NCI-H524 treated with DMSO at 0.1 percent for 48 hours (cell line): Measurements from ENCODE around the gene SUPT20H.
"Not testable (repeated sequence)": the region's sequence is repeated elsewhere in the genome, so short reads cannot be mapped to it uniquely, and the experiment has no call there.

ENCODE experiments used
- DNase-seq: peaks from one replicate; lab custom pipeline; 2025; lab: John Stamatoyannopoulos, UW

SUPT20H gene

DNA sequence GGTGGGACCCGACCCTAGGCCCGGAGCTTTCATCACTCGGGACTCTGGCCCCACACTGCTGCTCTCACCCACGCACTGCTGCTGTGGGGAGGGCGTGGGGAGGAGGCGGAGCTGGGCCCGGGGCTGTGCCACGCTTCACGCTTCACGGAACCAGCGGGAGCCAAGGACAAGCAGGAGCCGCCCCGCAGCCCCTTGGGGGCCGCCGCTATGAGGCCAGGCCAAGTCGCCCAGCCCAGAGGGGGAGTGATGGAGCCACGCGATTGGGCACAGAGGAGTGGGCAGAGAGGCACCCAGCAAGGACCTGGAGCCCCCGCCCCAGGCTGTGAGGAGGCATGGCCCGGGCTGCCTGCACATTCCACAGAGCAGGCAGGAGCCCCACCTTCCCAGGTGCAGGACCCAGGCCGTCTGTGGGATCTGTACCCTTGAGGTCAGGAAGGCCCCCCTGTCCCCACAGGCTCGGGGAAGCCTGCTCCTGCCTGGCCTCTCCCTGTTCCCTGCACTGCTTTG lies 10.2 kb upstream of the SUPT20H start:
- DNase-seq: no peak

DNA sequence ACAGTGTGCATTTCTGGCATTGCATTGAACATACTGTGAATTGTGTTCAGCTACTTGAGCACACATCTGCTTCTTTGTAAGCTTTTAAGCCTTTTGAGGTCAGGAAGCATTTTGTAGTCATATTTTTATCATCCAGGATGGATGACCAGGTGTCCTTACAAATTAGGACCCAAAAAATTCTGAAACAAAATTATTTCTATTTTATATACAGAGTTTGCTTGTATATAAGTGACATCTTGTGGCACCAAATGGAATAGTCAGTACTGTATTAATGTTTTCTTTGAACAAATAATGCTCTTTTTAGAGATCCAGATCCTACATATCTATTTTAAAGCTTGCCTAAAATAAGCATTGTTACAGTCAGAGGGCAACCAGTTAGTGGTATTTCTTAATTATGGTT lies 9.5 kb upstream of the SUPT20H start:
- DNase-seq: no peak

DNA sequence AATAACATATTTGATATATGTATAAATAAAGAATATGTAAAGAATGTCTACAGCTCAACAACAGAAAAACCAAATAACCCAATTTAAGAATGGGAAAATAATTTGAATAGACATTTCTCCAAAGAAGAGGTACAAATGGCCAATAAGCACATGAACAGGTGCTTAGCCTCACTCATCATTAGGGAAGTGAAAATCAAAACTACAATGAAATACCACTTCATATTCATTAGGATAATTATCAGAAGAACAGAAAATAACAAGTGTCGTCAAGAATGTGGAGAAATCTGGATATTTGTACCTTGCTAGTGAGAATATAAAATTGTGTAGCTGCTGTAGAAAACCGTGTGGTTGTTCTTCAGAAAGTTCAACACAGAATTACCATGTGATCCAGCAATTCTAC lies 8.4 kb upstream of the SUPT20H start:
- DNase-seq: no peak

DNA sequence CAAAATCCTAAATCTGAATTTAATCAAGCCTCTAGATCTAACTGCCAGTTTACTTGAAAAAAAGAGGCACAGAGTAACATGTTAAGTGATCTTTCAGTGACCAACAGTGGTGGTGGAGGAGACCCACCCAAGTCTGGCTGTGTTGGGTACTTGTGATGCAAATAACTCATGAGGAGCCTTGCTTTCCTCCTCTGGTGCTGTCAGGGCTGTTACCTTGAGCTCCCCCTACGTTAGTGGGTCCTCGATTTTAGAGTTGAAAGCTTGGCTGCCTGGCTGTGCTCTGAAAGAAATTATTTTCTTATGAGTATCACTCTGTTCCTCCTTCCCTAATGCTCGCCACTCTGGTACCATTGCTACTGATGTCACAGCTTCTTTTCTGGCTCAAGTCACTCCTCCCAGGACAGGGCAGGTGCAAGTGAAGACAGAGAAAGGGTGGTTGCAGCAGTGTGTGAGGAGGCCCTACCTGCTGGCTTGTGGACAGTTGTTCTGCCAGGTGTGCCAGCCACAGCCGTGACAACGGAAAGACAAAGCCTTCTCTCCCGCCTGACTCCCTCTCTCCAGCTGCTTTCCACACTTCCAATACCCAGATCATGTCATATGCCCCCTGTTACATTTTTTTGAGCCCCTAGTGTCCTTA lies 6.5 kb upstream of the SUPT20H start:
- DNase-seq: no peak

DNA sequence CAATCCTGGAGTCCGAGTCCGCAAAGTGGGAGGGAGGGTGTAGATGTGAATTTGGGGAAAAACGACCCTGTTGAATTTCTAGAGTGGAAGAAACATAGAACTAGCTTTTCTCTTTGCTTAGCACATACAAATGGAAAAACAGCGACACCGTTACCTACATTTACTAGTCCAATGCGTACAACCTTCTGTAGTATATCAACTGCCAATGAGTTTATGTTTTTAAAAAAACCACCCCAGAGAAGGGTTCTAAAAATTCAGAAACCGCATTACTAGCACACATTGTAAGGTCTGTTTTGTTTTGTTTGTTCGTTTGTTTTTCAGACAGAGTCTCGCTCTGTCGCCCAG lies 332 bp upstream of the SUPT20H start:
- DNase-seq: no peak

DNA sequence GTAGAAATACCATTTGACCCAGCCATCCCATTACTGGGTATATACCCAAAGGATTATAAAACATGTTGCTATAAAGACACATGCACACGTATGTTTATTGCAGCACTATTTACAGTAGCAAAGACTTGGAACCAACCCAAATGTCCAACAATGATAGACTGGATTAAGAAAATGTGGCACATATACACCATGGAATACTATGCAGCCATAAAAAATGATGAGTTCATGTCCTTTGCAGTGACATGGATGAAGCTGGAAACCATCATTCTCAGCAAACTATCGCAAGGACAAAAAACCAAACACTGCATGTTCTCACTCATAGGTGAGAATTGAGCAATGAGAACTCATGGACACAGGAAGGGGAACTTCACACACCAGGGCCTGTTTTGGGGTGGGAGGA lies 3.3 kb downstream of the SUPT20H start:
- not testable (repeated sequence) for DNase-seq

DNA sequence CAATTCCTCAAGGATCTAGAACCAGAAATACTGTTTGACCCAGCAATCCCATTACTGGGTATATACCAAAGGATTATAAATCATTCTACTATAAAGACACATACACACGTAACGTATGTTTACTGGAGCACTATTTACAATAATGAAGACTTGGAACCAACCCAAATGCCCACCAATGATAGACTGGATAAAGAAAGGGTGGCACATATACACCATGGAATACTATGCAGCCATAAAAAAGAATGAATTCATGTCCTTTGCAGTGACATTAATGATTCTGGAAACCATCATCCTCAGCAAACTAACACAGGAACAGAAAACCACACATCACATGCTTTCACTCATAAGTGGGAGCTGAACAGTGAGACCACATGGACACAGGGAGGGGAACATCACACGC lies 6.4 kb downstream of the SUPT20H start:
- not testable (repeated sequence) for DNase-seq

DNA sequence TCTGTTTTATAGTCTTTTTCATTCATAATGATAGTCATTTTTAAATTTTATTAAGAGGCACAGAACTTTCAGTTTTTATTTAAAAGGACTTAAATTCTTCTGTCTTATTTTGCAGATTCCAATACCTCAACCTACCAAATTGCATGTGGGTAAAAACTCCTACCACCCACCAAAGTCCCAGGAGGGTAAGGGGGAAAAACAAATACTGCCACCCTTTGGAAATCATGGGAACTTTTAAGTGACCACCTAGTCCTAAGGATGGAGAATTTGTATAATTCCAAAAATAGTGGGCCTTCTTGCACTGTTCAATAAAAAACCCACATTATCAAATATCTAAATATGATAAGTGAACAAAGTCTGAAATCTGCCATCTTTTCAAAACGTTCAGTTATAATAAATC lies 9.7 kb downstream of the SUPT20H start:
- no peak for DNase-seq

DNA sequence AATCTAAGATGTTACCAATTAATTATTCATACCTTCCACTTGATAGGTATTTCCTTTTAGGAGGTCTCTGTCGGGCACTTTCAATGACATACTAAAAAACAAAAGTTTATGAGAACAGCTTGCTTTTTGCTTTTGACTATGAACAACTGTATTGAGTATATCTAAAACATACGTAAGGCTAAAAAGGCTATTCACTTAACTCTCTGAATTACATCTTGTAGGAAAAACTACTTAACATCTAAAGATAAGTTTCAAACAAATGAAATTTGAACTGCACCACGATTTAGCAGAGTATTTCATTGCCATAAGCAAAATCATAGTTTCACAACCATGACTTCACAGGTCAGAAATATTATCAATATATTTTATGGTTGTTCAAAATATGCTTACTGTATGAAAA lies 11.6 kb downstream of the SUPT20H start:
- DNase-seq: no peak

DNA sequence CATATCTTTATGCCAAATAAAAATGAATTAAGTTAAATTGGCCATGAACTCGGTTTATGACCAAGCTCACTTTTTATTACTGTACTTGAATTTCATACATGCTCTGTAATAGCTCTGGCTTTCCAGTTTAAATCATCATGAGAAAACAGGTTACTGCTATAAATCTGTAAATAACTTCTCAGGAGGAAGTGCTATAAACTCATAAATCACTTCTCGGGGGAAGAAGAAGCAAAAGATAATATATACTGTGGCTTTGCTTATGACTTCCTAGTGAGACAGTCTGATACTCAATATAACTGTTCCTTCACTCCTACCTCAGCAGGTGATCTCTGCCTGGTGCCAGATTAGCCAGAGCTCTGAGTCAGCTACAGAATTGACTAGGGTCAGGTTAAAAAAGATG lies 12.5 kb downstream of the SUPT20H start:
- DNase-seq: no peak

DNA sequence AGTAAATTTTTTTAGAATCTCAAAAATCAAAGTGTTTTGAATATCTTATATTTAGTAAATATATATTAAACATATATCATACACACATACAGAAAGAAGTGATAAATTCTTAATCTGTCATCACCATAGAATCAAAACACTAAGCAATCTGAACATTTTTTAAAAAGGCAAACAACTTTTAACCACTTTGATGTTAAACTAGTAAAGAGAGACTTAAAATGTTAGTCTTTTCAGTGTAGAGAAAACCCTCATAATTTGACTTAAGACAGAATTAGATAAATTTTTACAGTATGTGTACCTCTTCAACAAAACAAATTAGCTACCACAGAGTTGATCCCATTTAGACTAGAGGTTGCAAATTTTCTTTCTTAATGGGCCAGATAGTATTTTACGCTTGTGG lies 13.4 kb downstream of the SUPT20H start:
- no peak for DNase-seq

DNA sequence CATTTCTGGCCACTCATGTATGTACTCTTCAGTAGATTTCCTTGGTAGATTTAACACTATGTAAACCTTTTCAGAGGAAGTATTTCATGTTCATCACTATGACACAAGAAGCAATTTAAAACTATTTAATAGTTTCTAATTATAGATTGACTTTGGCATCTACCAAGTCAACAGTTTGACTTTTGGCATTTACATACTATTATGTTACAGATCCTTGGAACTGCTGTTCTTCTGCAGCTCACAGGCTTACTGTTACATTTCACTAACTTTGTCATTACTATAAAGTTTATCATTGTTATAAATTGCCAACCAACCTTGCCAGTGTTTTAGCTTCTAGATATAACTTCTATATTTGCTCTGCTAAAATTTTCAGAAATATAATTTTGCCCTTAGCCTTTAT lies 18.7 kb downstream of the SUPT20H start:
- no peak for DNase-seq

DNA sequence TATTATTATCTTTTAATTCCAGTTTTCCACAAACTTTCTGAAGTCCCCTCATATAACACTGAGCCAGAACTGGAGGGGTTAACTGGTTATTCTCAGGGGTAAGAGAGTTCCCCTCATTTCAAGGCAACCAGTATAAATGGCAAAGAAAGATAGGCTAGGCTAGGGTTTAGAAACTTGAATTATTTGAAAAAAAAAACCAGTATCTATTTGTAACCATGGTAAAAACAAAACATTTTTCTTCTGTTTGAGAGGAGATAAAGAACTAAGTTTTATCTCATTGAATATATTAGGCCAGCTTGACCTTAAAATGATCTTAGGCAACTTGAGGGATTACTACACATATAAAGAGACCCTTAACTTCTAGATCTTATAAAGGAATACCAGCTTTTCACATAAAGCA lies 19.6 kb downstream of the SUPT20H start:
- no peak for DNase-seq

DNA sequence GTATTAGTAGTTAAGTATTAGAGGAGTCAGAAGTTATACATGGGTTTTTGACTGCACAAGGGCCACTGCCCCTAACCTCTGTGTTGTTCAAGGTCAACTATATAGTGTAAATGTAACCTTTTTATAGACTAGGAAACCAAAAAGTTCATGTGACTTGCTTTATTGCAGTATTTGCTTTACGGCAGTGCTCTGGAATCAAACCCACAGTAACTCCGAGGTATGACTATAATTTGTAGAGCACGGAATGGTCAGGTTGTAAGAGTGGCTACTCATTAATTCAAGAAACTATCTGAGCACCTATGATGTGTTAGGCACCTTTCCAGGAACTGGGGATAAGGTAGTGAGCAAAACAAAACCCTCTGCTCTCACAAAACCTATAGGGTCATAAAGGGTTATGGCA lies 22.2 kb downstream of the SUPT20H start:
- DNase-seq: no peak

DNA sequence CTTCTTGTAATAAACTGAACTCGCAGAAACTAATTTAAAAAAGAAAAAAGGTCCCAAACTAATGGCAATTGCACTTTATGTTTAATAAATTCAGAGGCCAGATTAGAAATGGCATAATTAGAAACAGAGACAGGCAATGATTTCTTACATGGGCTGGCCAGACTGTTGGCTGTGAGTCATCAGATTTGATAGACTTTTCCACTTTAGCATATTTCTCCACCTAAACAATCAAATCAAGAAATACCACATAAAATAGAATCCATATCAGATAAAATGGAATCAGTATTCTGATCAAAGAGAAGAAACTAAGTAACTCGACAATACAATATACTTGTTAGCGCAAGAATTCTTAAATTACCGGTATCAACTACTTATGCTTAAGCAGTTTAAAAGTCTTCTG lies 29.9 kb downstream of the SUPT20H start:
- DNase-seq: no peak

DNA sequence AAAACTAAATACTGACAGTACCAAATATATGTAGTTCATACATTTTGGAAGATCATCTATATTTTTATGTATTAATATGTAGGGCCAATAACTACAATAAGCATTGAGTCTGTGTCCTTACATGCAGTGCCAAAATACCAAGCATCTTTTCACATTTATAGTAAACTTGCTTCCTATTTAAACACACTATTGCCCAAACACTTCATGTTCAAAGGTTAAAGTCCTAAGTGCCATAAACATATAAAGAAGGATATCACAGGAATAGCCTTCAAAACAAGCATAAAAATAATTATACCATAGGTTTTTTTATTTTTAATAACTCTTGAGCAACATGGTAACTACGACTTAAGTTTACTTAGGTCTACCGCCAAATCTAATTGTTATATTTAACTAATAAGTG lies 31.8 kb downstream of the SUPT20H start:
- no peak for DNase-seq

DNA sequence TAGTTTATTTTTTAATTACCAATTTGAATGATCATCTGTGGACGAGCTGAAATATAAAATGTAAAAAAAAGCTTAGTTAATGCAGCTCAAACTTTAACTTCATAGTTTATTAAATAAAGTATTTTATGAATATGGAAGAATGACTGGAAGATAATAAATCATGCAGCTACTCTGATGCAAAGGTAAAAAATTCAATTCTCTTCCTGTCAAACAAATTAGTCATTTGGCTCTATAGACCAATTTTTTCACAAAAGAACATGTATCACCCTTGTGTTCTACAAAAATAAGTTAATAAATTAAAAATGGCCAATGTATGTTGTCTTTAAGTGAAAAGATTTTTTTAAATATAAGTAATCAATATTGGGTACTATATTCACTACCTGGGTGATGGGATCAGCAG lies 32.7 kb downstream of the SUPT20H start:
- no peak for DNase-seq

DNA sequence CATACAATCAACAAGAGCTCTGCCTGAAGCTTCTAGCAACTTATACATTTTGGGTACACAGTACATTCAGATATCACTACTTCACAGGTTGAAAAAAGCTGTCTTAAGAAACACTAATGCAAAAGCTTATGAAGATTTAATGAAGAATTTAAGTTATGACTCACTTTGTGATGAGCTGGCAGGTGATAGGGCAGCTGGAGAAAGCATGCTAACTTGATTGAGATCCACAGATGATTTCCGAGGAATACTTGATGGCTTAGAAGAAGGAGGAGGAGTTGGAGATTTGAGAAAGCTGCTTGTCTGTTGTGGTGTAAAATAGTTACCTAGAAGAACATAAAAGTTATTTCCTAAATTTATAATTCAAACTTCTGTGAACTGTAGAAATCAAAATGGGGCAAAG lies 35.6 kb downstream of the SUPT20H start:
- no peak for DNase-seq

DNA sequence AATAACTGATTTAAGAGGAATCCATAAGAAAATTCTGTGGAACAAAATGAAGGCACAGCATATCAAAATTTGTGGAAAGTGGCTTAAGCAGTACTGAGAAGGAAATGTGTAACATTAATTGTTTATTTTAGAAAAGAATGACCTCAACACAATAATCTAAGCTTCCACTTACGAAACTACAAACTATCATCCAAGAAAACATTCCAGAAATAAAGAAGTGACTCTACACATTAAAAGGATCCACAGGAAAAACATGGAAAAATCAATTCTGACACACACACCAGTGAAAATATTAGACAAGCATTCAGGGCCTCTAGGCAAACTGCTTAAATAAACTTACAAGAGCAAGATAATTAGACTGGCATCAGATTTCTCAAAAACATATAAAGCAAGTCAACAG lies 44.9 kb downstream of the SUPT20H start:
- DNase-seq: no peak

DNA sequence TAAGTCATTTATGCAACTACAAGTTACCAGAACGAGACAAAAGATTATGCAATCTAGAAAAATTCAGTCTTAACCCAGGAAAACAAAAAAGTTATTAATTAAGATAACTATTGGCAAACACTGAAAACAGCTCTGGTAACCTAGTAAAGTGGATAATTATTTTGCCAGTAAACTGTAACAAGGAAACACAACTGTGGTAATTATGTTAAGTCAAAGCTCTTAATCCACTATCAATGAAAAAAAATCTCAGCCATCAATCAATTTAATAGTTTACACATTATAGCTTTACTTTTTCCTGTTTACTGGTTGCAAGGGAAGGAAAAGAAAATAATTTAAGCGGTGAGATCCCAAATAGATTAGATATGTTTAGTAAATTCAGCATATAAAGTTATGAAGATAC lies 47.7 kb downstream of the SUPT20H start:
- no peak for DNase-seq

DNA sequence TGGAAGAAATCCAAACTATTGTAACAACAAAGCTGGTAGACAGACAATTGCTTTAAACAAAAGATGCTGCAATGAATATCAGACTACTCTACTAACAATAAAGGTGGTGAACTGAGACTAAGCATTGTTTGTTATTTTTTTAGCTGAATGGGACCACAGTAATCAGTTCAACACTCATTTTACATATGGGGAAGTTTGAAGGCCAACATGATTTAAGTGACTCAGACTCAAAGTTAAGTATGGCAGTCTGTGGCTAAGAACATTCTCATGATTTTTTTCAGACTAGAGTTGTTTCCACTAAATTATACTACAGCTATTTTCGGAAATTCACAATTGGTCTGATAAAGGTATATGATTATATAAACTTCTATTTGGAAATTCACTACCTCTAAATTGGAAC lies 48.5 kb downstream of the SUPT20H start:
- no peak for DNase-seq

DNA sequence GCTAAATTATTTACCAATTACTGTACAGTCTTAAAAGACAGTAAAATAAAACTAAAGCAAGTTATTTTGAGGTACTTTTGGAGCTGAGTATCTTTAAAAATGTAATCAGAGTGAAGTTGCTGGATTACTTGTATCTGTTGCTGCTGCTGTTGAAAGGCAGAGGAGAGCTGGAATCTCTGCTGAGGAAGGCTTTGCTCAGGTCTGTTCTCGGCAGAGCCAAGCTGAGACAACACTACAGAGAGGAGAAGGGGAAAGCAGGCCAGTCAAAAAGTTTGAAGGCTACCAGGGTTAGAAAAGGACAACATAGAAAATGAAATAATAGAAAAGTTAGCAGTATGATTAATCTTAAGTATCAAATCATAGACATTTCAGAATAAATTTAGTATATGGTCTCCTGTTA lies 49.1 kb downstream of the SUPT20H start:
- no peak for DNase-seq

DNA sequence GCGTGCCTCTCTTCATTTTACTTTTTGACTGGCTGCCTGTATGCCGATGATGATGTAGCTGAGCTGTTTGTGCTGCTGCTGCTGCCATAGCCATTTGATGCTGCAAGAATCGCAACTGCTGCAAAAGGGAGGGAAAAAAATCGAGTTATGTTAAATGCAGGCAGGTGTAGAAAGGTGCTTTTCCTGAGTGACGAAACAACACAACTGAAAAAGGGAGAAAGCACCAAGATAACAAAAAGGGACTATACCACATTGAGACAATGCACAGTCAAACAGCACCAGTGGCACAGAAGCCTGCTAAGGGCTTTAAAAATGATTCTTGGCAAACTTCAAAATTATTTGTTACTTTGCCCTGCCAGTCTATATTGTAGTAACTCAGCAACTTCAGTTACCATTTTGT lies 49.8 kb downstream of the SUPT20H start:
- no peak for DNase-seq

DNA sequence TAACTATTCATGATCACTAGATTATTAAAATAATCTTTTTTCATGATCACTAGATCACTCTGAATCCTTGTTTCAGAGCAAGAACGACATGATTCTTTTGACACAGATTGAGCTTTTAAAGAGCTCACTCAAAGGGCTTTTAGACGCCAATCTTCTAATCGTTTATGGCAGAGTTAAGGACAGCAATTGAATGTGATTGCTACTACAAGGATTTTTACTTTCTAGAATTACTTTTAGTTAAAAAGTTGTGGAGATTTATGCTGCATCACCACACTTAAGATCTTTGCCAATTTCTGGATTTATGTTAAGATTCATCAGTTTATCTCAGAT lies 57.6 kb downstream of the SUPT20H start:
- no peak for DNase-seq
